Spleen (tissue), 7 donors: ENCODE results near the gene KLHL9.

Source experiments
- CTCF ChIP-seq, 11 experiments: fragments of 200-600 bp in 7 of 11; fragments of 450-650 bp in 4 of 11; sonication (generic) in 4 of 11; IDR thresholded peaks in 8 of 11; conservative IDR thresholded peaks in 3 of 11; 1 replicate in 7 of 11; 2 replicates in 4 of 11; pipeline versions ENCODE4 v1.4.0 to v1.8.0; 2016 to 2021; ENCODE audit warnings: antibody characterized with exemption in 11 of 11, inconsistent platforms in 4 of 11, mild to moderate bottlenecking in 1 of 11
- POLR2AphosphoS5 ChIP-seq, 3 donors: sonication (generic); formaldehyde crosslinking; IDR thresholded peaks; one replicate each; pipeline ENCODE4 v1.5.1; 2017; ENCODE audit warnings: antibody characterized with exemption in 3 of 3
- donor health status: DM: no; HTN: no; CAD: no; lungs with moderate emphysema.
- donor health status: DM: no; HTN: no; CAD: no.
- donor health status: DM: no; HTN: no; CAD: no.

GRCh38 chr9:21294364-21294774, 40.8 kb downstream of the KLHL9 start:
- no peak for TF ChIP-seq CTCF (IDR thresholded peaks at IDR 0.05 in 8 of 11, conservative IDR thresholded peaks at IDR 0.05 in 3 of 11)
- no peak for TF ChIP-seq POLR2AphosphoS5 (IDR thresholded peaks at IDR 0.05)
